Right ventricle myocardium superior (tissue), 1 donor: ENCODE data around the gene WASF3. TPM values are rescaled to one million over a fixed set of nuclear protein-coding genes. Genes with fewer than 3 reads are reported as not detected.

ENCODE experiments used
- ATAC-seq: fragments of 200-7000 bp; cut with Tn5 transposase; one replicate; pipeline ENCODE4 v1.9.1; 2020; ENCODE audit warnings: mild to moderate bottlenecking; ENCODE audit not compliant: poor library complexity
- DNase-seq: peaks from one replicate; pipeline ENCODE4 v3.0.0-alpha.2; 2020
- intact Hi-C: fragments of 100-400 bp; cut with DNase I; formaldehyde crosslinking; loops from one replicate; pipeline ENCODE4 v1.11.2; 2022
- total RNA-seq: library from RNA; stranded (reverse); fragmentation: NEBNext Ultra II Directional; extraction: Animal tissue kit (Norgen Biotek cat#: 25700); gene quantifications from one replicate; pipeline ENCODE4 v1.2.1, GENCODE V29; 2021
- donor health status: DM: no; HTN: yes; CAD: no; lungs with severe emphysema.

WASF3 gene
- total RNA-seq, 1 donor from 2014 or later, result 10.5 TPM

GRCh38 chr13:26579580-26579979, 22.1 kb downstream of the WASF3 start:
- ATAC-seq (no peak), DNase-seq (no peak)
- intact Hi-C loops, result no loop called here

DNA sequence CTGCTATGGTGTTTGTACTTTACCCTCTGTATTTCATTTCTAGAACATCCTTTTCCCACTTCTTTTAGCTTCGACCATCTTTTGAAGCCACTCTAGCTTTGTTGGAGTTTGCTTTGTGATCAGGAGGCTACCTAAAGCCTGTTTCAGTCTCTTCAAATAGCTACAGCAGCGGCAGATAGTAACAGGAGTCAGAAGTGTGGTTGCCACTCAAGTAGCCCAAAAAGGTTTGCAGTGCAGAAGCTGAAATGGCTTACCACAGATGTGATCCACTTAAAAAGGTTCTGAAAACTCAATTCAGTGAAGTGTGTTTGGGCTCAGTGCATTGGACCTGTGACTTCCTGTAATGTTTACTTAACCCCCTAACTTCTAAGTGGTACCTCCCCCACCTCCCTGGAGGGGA, 26.2 kb downstream of the WASF3 start:
- ATAC-seq (no peak), DNase-seq (no peak)
- intact Hi-C loops, result no loop called here

GRCh38 chr13:26584713-26585112, 27.2 kb downstream of the WASF3 start:
- intact Hi-C loops, result no loop called here
- no peak for ATAC-seq

DNA sequence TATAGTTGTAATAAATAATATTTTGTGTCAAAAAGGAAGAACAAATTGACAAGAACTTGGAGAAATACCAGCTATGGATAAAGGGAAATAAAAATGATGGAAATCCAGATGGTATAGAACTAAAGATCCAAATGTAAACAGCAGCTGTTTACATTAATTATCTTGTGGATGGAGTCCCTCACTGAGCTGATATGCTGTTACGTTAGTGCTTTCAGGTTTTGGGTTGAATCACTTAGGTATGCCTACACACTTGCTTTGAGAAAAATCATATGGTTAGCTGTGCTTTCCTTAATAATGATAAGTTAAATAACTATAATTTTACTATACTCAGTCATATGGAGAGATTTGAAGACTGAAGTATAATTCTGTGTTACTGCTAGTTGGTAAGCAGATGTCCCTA, 27.7 kb downstream of the WASF3 start:
- intact Hi-C loops, result no loop called here
- DNase-seq (no peak), ATAC-seq (no peak)

More at GRCh38 chr13:26584713-26585112, 27.2 kb downstream of the WASF3 start:
- no peak for DNase-seq

- no peak for DNase-seq
- no peak for ATAC-seq
- intact Hi-C loops, result no loop called here
Measured at GRCh38 chr13:26587251-26587650, 29.8 kb downstream of the WASF3 start.

DNA sequence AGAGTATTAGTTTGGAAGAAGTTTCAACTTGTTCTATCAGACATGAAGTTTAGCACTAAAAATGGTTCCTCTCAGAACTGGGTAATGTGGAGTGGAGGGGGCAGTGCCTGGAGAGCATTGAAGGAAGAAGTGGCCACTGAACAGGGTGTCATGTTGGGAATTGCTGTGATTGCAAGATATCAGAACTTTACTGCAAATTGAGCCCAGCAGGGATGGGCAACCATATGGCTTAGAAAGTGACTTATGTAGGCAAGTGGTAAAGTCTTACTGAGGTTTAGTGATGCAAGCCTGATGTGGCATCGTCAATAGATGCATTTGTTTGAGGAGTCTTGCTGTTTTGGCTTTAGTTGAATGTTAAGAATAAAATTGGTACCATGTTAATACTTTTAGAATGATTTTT, 31.7 kb downstream of the WASF3 start:
- DNase-seq (no peak), ATAC-seq (no peak)
- intact Hi-C loops, result no loop called here

DNA sequence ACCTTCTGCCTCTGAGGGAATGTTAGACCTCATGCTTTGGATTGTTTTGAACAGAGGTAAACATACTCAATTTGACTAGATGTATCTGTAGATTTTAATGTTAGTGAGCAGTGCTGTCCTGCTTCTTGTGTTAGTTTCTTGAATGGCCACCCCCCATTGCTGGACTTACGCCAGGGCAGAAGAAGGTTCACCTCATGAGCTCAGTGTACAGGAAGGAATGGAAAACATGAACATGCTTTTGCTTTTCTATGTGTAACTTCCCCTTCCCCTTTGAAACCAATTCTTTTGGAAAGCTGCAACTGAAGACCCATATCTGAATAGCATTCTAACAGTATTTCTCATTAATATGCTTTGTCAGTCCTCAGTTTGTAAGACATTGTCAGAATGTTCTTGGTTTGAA, 32.3 kb downstream of the WASF3 start:
- intact Hi-C loops, result no loop called here
- ATAC-seq (no peak), DNase-seq (no peak)

- no peak for ATAC-seq
- intact Hi-C loops, result no loop called here
- DNase-seq, result no peak
Measured at GRCh38 chr13:26590379-26590778, 32.9 kb downstream of the WASF3 start.

GRCh38 chr13:26590951-26591350, 33.5 kb downstream of the WASF3 start:
- ATAC-seq (no peak), DNase-seq (no peak)
- intact Hi-C loops, result no loop called here

DNA sequence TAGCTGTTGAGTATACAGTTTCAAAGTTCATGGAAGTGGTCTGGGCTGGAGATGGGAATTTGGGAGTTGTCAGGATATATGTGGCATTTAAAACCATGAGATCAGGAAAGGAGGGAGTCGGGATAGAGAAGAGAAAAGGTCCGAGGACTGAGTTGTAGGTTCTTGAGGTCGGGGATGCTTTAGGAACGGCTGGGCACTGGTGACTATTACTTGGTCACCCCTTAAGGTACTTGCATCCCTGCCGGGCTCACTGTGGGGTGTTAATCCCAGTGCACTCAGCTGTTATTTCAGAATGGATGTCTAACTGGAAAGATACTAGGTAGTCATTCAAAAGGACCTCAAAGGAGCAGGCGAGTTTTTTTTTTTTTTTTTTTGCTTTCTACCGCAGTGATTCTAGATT, 34.2 kb downstream of the WASF3 start:
- ATAC-seq (no peak), DNase-seq (no peak)
- intact Hi-C loops, result no loop called here

GRCh38 chr13:26593661-26594060, 36.2 kb downstream of the WASF3 start:
- intact Hi-C loops, result no loop called here
- no peak for ATAC-seq
- DNase-seq, result no peak

- ATAC-seq, result no peak
- no peak for DNase-seq
- intact Hi-C loops, result no loop called here
Measured at GRCh38 chr13:26594363-26594762, 36.9 kb downstream of the WASF3 start.

- DNase-seq, result no peak
- intact Hi-C loops, result no loop called here
- no peak for ATAC-seq
Measured at GRCh38 chr13:26596458-26596857, 39.0 kb downstream of the WASF3 start.

GRCh38 chr13:26599403-26599802, 41.9 kb downstream of the WASF3 start:
- intact Hi-C loops, result no loop called here
- no peak for DNase-seq
- no peak for ATAC-seq

DNA sequence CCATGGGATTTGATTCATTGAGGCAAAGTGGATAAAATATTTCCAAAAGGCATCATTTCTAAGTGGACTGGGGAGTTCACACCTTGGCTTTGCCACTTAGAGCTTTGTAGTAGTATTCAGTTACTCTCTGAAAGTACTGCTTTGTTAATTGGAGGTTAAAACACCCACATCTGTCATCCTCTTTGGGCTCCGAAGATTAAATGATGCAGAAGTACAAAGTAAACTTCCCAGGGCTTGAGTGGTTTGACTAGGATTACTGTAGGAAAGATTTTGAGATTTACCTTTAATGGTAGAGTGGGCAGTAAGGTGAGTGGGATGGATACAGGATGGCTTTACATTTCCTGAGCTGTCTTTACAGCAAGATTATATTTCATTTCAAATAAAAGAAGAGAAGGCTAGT, 42.4 kb downstream of the WASF3 start:
- intact Hi-C loops, result no loop called here
- no peak for ATAC-seq
- DNase-seq, result no peak

DNA sequence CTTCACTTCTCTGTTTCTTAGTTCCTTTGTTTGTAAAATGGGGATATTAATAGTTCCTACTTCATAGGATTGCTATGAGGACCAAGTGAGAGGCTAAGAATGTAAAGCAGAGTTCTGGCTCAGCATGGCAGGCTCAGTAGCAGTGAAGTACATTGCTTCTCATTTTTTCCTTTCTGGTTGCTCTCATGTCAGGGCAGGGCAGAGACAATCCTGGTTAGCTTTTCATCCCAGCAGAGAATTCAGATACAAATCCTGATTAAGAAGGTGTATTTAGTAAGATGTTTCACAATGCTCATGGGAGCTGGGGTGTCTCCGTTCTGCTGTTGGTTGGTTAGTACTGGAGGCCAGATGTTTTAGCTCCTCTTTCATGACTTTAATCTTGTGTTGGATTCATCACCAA, 42.9 kb downstream of the WASF3 start:
- intact Hi-C loops, result no loop called here
- no peak for DNase-seq
- peak; percentile 25 for ATAC-seq

GRCh38 chr13:26601669-26602068, 44.2 kb downstream of the WASF3 start:
- ATAC-seq (no peak), DNase-seq (no peak)
- intact Hi-C loops, result no loop called here

GRCh38 chr13:26602783-26603182, 45.3 kb downstream of the WASF3 start:
- intact Hi-C loops, result no loop called here
- no peak for DNase-seq
- no peak for ATAC-seq

DNA sequence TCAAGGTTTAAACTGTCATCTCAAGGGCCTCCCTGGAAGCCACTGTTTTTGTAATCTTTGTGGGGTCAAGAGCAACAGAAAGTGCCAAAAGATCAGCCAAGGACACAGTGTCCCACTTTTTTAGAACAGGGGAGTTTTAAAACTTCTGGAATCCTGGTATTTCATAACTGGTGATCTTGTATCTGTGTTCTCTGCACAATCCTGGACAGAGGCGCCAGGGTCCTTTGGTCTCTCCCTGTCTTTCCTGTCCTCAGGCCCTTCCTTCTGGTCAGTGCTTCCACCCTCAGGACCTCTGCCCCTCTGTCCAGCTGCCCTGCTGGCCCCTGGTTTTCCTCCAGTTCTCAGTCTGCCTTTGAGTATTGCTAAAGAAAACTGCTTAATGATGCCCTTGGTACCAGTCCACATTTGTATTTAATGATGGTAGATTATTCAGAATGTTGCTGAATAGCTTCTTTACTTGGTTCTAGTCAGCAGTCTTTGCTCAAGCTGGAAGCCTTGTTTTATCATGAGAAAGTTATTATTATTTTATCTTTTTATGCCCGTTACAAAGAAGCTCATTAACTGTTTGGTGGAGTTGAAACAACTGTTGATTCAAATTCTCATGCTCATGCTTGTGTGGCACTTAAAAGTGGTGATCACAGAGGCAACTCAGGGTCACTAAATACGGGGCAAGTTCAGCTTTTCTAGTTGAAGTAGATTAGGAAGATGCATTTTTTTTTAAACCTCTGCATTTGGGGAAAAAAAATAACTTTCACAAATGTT, 47.5 kb downstream of the WASF3 start:
- intact Hi-C loops, result no loop called here
- ATAC-seq, result peak; percentile 85
- DNase-seq, result peak; percentile 79

DNA sequence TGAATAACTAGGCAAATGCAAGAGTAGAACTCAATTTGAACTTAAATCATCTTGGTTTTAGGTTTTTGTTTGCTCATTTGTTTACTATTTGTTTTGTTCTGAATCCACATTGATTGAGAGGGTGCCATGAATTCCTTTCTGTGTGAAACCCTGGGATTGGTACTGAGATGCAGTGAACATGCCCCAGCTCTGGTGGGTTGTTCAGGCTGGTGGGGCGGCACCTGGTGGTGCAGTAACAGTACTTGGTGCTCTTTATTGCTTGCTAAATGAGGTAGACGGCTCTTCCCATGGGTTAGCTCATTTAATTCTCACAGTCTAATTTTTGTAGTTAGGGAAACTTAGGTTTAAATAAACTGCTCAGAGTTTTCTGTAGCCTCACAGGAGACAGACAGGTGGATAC, 48.4 kb downstream of the WASF3 start:
- DNase-seq (no peak), ATAC-seq (no peak)
- intact Hi-C loops, result no loop called here

DNA sequence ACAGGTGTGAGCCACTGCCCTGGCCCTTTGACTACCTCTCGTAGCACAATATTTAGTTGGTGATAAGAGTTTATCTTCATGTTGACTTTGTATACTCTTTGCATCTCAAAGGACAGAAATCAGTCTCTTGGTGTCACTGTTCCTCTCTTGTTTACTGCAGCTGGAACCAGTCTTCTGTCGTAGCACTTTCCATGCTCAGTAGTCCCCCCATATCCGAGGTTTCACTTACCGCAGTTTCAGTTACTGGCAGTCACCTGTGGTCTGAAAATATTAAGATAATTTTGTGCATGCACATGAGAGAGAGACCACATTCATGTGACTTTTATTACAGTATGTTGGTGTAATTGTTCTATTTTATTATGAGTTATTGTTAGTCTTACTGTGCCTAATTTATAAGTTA, 49.1 kb downstream of the WASF3 start:
- ATAC-seq (no peak), DNase-seq (no peak)
- intact Hi-C loops, result no loop called here
